Measurements from ENCODE around the gene MLH1. TPM values are rescaled to one million over a fixed set of nuclear protein-coding genes. Genes with fewer than 3 reads are reported as not detected.

The MLH1 gene
- total and polyA plus RNA-seq, 2 experiments from 2014 or later: 28.1 to 37.7 TPM

DNA sequence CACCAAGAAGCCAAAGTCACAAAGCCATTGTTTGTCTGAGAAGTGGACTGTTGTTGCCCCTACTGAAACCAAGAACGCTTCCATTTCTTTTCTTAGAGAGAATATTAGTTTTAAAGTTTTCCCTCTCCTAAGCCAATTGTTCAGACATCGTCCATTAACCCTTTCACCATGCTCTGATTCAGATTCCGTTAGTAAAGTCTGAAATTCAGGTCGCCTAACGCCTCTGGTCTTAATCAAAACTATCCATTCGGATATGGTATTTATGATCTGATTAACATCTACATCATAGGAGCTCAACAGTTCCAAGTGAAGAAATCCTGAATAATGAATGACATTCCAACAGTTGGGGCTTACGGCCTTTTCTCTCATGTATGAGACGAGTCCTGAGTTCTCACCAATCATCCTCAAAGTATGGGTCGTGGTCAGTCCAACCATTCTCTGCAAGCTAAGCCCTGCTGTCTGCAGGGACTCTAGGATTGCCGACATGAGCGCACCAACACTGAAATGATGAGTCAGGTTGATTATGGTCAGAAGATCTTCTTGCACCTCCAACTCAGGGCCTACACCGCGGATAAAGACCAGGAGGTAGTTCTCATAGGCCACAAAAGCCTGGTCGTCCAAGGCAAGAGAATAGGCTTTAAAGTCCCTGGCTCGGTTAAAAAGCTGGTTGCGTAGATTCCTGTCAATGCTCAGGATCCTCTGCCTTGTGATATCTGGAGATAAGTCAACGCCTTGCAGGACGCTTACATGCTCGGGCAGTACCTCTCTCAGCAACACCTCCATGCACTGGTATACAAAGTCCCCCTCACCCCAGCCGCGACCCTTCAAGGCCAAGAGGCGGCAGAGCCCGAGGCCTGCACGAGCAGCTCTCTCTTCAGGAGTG, 1.2 kb upstream of the MLH1 start:
- Histone ChIP-seq H3K4me1 (ENCODE audit: insufficient read depth) (peaks cover 27% of the 10 kb centered on the region), H3K27ac (peak overlapping the region; percentile 94), H3K4me3 (peak overlapping the region; percentile 14), H3K36me3 (replicated peaks; ENCODE audit: insufficient read depth, low read depth) (no peaks in the 10 kb centered on the region), H3K4me2 (peak overlapping the region; percentile 87), H3K27me3 (no peaks in the 10 kb centered on the region), H4K20me1 (ENCODE audit: insufficient read depth, poor library complexity, severe bottlenecking) (peaks cover 39% of the 10 kb centered on the region), H3K79me2 (peaks cover 67% of the 10 kb centered on the region), H3K9me3 (ENCODE audit: low read depth) (no peaks in the 10 kb centered on the region), H3K9me2 (replicated peaks; ENCODE audit: insufficient read depth) (no peaks in the 10 kb centered on the region), H2AFZ (peak overlapping the region; percentile 12)
- 11% methylated on average over 24 of the region's 24 CpGs for WGBS (ENCODE audit: low lambda C conversion rate, missing lambda C conversion rate)
- DNase-seq (ENCODE audit: low spot score): peak; percentile 47
- TF ChIP-seq EZH2 (IDR thresholded peaks at IDR 0.05; ENCODE audit: borderline replicate concordance) (no peak), EZH2phosphoT487 (IDR thresholded peaks at IDR 0.05; ENCODE audit: low read depth, severe bottlenecking, unreplicated experiment) (no peak)
- TF ChIP-seq, protein P1, sequence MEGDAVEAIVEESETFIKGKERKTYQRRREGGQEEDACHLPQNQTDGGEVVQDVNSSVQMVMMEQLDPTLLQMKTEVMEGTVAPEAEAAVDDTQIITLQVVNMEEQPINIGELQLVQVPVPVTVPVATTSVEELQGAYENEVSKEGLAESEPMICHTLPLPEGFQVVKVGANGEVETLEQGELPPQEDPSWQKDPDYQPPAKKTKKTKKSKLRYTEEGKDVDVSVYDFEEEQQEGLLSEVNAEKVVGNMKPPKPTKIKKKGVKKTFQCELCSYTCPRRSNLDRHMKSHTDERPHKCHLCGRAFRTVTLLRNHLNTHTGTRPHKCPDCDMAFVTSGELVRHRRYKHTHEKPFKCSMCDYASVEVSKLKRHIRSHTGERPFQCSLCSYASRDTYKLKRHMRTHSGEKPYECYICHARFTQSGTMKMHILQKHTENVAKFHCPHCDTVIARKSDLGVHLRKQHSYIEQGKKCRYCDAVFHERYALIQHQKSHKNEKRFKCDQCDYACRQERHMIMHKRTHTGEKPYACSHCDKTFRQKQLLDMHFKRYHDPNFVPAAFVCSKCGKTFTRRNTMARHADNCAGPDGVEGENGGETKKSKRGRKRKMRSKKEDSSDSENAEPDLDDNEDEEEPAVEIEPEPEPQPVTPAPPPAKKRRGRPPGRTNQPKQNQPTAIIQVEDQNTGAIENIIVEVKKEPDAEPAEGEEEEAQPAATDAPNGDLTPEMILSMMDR (IDR thresholded peaks at IDR 0.05; ENCODE audit: poor library complexity): no peak

DNA sequence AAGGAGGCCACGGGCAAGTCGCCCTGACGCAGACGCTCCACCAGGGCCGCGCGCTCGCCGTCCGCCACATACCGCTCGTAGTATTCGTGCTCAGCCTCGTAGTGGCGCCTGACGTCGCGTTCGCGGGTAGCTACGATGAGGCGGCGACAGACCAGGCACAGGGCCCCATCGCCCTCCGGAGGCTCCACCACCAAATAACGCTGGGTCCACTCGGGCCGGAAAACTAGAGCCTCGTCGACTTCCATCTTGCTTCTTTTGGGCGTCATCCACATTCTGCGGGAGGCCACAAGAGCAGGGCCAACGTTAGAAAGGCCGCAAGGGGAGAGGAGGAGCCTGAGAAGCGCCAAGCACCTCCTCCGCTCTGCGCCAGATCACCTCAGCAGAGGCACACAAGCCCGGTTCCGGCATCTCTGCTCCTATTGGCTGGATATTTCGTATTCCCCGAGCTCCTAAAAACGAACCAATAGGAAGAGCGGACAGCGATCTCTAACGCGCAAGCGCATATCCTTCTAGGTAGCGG, 452 bp upstream of the MLH1 start, which contains the start of gene EPM2AIP1:
Gene EPM2AIP1 (minus strand): TSS at position 326 of the 520 bp plus-strand sequence. CDS start 54 bp downstream, at position 272.
- WGBS (ENCODE audit: low lambda C conversion rate, missing lambda C conversion rate): under 1% methylated on average over 48 of the region's 48 CpGs
- H3K4me3 ChIP-seq: peak within 1 kb of the TSS; percentile 21
- H3K4me1 ChIP-seq (ENCODE audit: insufficient read depth): peaks cover 27% of the 10 kb centered on the region
- peaks cover 67% of the 10 kb centered on the region for H3K79me2 ChIP-seq
- peak; percentile 100 for DNase-seq (ENCODE audit: low spot score)
- H3K9me2 ChIP-seq (replicated peaks; ENCODE audit: insufficient read depth): no peaks in the 10 kb centered on the region
- H4K20me1 ChIP-seq (ENCODE audit: insufficient read depth, poor library complexity, severe bottlenecking): peaks cover 39% of the 10 kb centered on the region
- no peaks in the 10 kb centered on the region for H3K9me3 ChIP-seq (ENCODE audit: low read depth)
- peak within 1 kb of the TSS; percentile 31 for H2AFZ ChIP-seq
- H3K27ac ChIP-seq: peak within 1 kb of the TSS; percentile 94
- H3K4me2 ChIP-seq: peak within 1 kb of the TSS; percentile 87
- no peaks in the 10 kb centered on the region for H3K36me3 ChIP-seq (replicated peaks; ENCODE audit: insufficient read depth, low read depth)
- TF ChIP-seq EZH2phosphoT487 (IDR thresholded peaks at IDR 0.05; ENCODE audit: low read depth, severe bottlenecking, unreplicated experiment): no peak
- no peak for TF ChIP-seq EZH2 (IDR thresholded peaks at IDR 0.05; ENCODE audit: borderline replicate concordance)
- TF ChIP-seq, protein P1 (IDR thresholded peaks at IDR 0.05; ENCODE audit: poor library complexity): peak; percentile 42
- H3K27me3 ChIP-seq: no peaks in the 10 kb centered on the region

DNA sequence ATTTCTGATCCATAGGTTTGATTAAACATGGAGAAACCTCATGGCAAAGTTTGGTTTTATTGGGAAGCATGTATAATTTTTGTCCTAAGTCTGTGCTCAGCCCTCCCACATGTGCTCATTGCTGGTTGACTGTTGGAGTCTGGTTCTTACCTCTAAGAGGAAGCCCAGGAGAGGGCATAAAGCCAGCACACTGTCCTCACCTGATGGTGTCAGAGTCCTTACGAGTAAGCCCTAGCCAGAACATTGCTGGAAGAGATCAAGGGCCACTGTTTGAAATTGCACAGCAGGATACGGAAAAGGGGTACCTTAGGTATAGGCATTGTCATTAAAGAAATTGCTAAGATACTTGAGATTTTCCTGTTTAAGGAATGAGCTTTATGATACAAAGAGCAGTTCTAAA, 21.3 kb downstream of the MLH1 start:
- no peaks in the 10 kb centered on the region for H3K9me2 ChIP-seq (replicated peaks; ENCODE audit: insufficient read depth)
- TF ChIP-seq EZH2 (IDR thresholded peaks at IDR 0.05; ENCODE audit: borderline replicate concordance) (no peak), EZH2phosphoT487 (IDR thresholded peaks at IDR 0.05; ENCODE audit: low read depth, severe bottlenecking, unreplicated experiment) (no peak)
- TF ChIP-seq, protein P1 (IDR thresholded peaks at IDR 0.05; ENCODE audit: poor library complexity): no peak
- H3K4me2 ChIP-seq: no peak overlapping the region
- no peak overlapping the region for H3K4me3 ChIP-seq
- H3K27ac ChIP-seq: no peak overlapping the region
- no peaks in the 10 kb centered on the region for H3K9me3 ChIP-seq (ENCODE audit: low read depth)
- no peaks in the 10 kb centered on the region for H3K4me1 ChIP-seq (ENCODE audit: insufficient read depth)
- no peaks in the 10 kb centered on the region for H4K20me1 ChIP-seq (ENCODE audit: insufficient read depth, poor library complexity, severe bottlenecking)
- DNase-seq (ENCODE audit: low spot score): peak; percentile 8
- no peaks in the 10 kb centered on the region for H3K79me2 ChIP-seq
- no peaks in the 10 kb centered on the region for H3K27me3 ChIP-seq
- no peaks in the 10 kb centered on the region for H3K36me3 ChIP-seq (replicated peaks; ENCODE audit: insufficient read depth, low read depth)
- no peak overlapping the region for H2AFZ ChIP-seq
- 84% methylated on average over 2 of the region's 2 CpGs for WGBS (ENCODE audit: low lambda C conversion rate, missing lambda C conversion rate)

Data from hepatocyte (in vitro differentiated cells).